Heart left ventricle (tissue), 16 donors: ENCODE measurements around the gene ZNF839. TPM values are rescaled to one million over a fixed set of nuclear protein-coding genes. Genes with fewer than 3 reads are reported as not detected.
A peak's percentile ranks its signal among the peaks of the same experiment; 100 is the strongest.

ENCODE experiments used
- ATAC-seq, 4 donors: fragments of 200-7000 bp; cut with Tn5 transposase; one replicate each; pipeline ENCODE4 v1.9.1; 2020 to 2022; ENCODE audit warnings: moderate library complexity in 4 of 4, mild to moderate bottlenecking in 3 of 4, moderate number of reproducible peaks in 1 of 4
- DNase-seq, 5 donors: peaks; one replicate each; pipeline ENCODE4 v3.0.0-alpha.2; 2020
- H3K27ac ChIP-seq, 12 donors: fragments of 200-600 bp; sonication (generic) in 4 of 12; one replicate each; pipeline versions ENCODE4 v1.5.0 to v1.8.0; 2016 to 2022; ENCODE audit warnings: mild to moderate bottlenecking in 2 of 12
- H3K27me3 ChIP-seq, 9 donors: fragments of 200-600 bp; sonication (generic) in 2 of 9; one replicate each; pipeline versions ENCODE4 v1.5.1 to v1.8.0; 2016 to 2022; ENCODE audit warnings: mild to moderate bottlenecking in 3 of 9
- H3K36me3 ChIP-seq, 9 donors: fragments of 200-600 bp; sonication (generic) in 2 of 9; one replicate each; pipeline versions ENCODE4 v1.5.0 to v1.8.0; 2018 to 2022; ENCODE audit warnings: mild to moderate bottlenecking in 2 of 9
- H3K4me1 ChIP-seq, 12 donors: fragments of 200-600 bp; sonication (generic) in 4 of 12; one replicate each; pipeline versions ENCODE4 v1.5.0 to v1.8.0; 2016 to 2022; ENCODE audit warnings: mild to moderate bottlenecking in 3 of 12
- H3K4me3 ChIP-seq, 12 donors: fragments of 200-600 bp; sonication (generic) in 4 of 12; one replicate each; pipeline versions ENCODE4 v1.5.0 to v1.8.0; 2017 to 2022; ENCODE audit warnings: mild to moderate bottlenecking in 9 of 12, moderate library complexity in 4 of 12
- H3K9me3 ChIP-seq, 12 donors: fragments of 200-600 bp; sonication (generic) in 4 of 12; one replicate each; pipeline versions ENCODE4 v1.5.0 to v1.8.0; 2016 to 2022; ENCODE audit warnings: mild to moderate bottlenecking in 1 of 12
- CTCF ChIP-seq, 12 donors: fragments of 200-600 bp; sonication (generic) in 4 of 12; IDR thresholded peaks; one replicate each; pipeline versions ENCODE4 v1.5.0 to v1.8.0; 2018 to 2022; ENCODE audit warnings: antibody characterized with exemption in 12 of 12, mild to moderate bottlenecking in 5 of 12
- POLR2A ChIP-seq, 2 donors: fragments of 450-650 bp; IDR thresholded peaks; one replicate each; pipeline ENCODE4 v1.6.1; 2017; ENCODE audit warnings: antibody characterized with exemption in 2 of 2, mild to moderate bottlenecking in 2 of 2, moderate library complexity in 2 of 2
- WGBS, 4 donors: extraction: QIAGEN DNeasy Blood & Tissue Kit in 2 of 4; methylation state at CpG; one replicate each; pipeline versions ENCODE4 v1.1.5 to v1.1.7; 2013 to 2018; 5-methylcytosine and 5-hydroxymethylcytosine counted together
- intact Hi-C, 10 donors: fragments of 100-400 bp; cut with DNase I; formaldehyde crosslinking; loops; one replicate each; pipeline versions ENCODE4 v1.11.1 to v1.14.2; 2022
- polyA plus RNA-seq, 2 donors: library from polyadenylated mRNA; stranded (reverse); fragments of 200-250 nt; gene quantifications; one replicate each; pipeline ENCODE4 v1.2.3, GENCODE V29; 2013
- total RNA-seq, 9 donors: library from RNA; depleted of rRNA in 2 of 9; stranded (reverse); fragments of >200 nt in 2 of 9; fragmentation: NEBNext Ultra II Directional in 3 of 9; extraction: Animal tissue kit (Norgen Biotek cat#: 25700) in 3 of 9; gene quantifications; one replicate each; pipeline versions ENCODE4 v1.1.0 to v1.2.4, GENCODE V29; 2016 to 2023
- donor health status: ischemic (EF 13 %, LVEDD 7.1; RV severe dilation, severe dysfunction).
- donor health status: healthy with polysubstance abuse.
- donor health status: DM: no; HTN: yes; CAD: no.
- donor health status: DM: no; HTN: no; CAD: no.
- donor health status: ischemic (EF 25% LVEDD 6.9; RV normal size, moderate dysfunction).
- donor health status: ischemic (EF 25% LVEDD 5.7; RV mildly dilated, moderate dysfunction).
- donor health status: healthy.
- donor health status: DM: yes; HTN: yes; CAD: no.
- donor health status: ischemic (EF 35%, LVEDD 5.7; RV mildly dilated, moderate dysfunction).
- donor health status: nonischemic (EF 11% LVEDD 7.7; RV severe dilation, severe dysfunction).
- donor health status: DM: yes; HTN: yes; CAD: no.
- donor health status: PGD.
- donor health status: ischemic (EF 29% LVEDD 5.4; RV normal size, mild dysfunction).
- donor health status: nonischemic (EF 23%, LVEDD 6.1; RV moderate dilation, normal function).

Gene ZNF839
- total and polyA plus RNA-seq, 11 donors = 4.3 to 12.3 (median 8.7) TPM

DNA sequence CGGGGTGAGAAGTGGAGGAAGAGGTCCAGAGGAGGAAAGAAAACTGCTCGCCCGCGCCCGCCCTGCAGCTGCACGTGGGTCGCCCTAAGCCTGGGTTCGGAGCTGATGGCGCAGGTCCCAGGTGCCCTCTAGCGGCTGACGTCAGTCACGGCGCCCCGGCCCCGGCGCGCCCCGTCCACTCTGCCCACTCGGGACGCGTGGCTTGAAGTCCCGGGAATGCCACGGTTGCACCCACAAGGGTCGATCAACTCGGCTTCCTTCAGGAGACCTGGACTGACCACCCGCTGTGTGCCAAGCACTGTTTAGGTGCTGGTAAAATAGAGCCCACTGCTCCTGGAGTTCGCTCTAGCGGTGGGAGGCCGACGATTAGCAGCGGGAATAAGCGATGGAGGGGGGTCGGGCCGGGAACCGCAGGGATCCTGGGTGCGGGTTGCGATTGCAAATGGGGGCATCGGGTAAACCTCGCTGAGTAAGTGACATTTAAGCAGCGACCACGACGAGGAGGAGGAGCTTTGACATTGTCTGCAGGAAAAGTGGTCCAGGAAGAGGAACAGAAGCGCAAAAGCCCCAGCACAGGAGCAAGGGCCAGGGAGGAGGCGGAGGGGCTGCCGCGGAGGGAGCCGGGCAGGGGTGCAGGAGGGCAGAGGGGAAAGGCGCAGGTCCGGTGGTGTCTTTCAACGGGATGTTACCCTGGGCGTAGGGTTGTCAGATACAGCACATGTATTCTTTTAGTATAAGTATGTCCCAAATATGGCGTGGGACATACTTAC, 5.1 kb upstream of the ZNF839 start:
- DNase-seq (peak; percentile 87 to 93 (median 90)), ATAC-seq (peak; percentile 41 to 75 (median 66))
- Histone ChIP-seq H3K27me3 (no peaks in the 10 kb centered on the region), H3K9me3 (no peaks in the 10 kb centered on the region), H3K4me1 (peaks cover 0 to 45% (median 22%) of the 10 kb centered on the region in 12 donors), H3K27ac (peak overlapping the region in 8 of 12 donors; percentile 2 to 54 (median 30)), H3K36me3 (no peaks in the 10 kb centered on the region), H3K4me3 (peak overlapping the region; percentile 37 to 66 (median 52))
- 7 to 9% (median 7%) methylated on average over 52 of the region's 52 CpGs for WGBS, 4 donors
- intact Hi-C loops = loop anchor here in 9 of 10 donors (1.0 to 10.0 kb wide), 18 partner anchors 48 to 610 kb away; partner anchors contain the start of genes DYNC1H1 (in 5 of the 9), CINP (in 2 of the 9), HSP90AA1 (in 2 of the 9) and TECPR2 (in 2 of the 9)
- TF ChIP-seq POLR2A (IDR thresholded peaks at IDR 0.05) (no peak), CTCF (IDR thresholded peaks at IDR 0.05) (peak; percentile 92 to 99 (median 98))

GRCh38 chr14:102315121-102315520, 4.4 kb upstream of the ZNF839 start:
- no peaks in the 10 kb centered on the region for H3K36me3 ChIP-seq
- H3K9me3 ChIP-seq = no peaks in the 10 kb centered on the region
- DNase-seq = no peak
- intact Hi-C loops = loop anchor here in 8 of 10 donors (2.0 to 10.0 kb wide), 14 partner anchors 47 to 610 kb away; partner anchors contain the start of genes DYNC1H1 (in 5 of the 8), CINP (in 2 of the 8), HSP90AA1 (in 2 of the 8) and TECPR2 (in 2 of the 8)
- H3K27me3 ChIP-seq = no peaks in the 10 kb centered on the region
- ATAC-seq = no peak
- H3K27ac ChIP-seq = no peak overlapping the region
- 90 to 96% (median 92%) methylated on average over 6 of the region's 6 CpGs for WGBS, 4 donors
- H3K4me1 ChIP-seq = peaks cover 0 to 46% (median 23%) of the 10 kb centered on the region in 12 donors
- TF ChIP-seq POLR2A (IDR thresholded peaks at IDR 0.05) = no peak
- TF ChIP-seq CTCF (IDR thresholded peaks at IDR 0.05) = no peak
- H3K4me3 ChIP-seq = no peak overlapping the region

- no peaks in the 10 kb centered on the region for H3K36me3 ChIP-seq
- H3K9me3 ChIP-seq = no peaks in the 10 kb centered on the region
- no peak for TF ChIP-seq POLR2A (IDR thresholded peaks at IDR 0.05)
- no peak for TF ChIP-seq CTCF (IDR thresholded peaks at IDR 0.05)
- peak overlapping the region; percentile 27 to 74 (median 56) for H3K4me3 ChIP-seq
- H3K4me1 ChIP-seq = peaks cover 0 to 56% (median 31%) of the 10 kb centered on the region in 12 donors
- no peaks in the 10 kb centered on the region for H3K27me3 ChIP-seq
- DNase-seq (peak in 4 of 5 donors; percentile 31 to 64 (median 52)), ATAC-seq (no peak)
- intact Hi-C loops = loop anchor here in 8 of 10 donors (5.0 to 10.0 kb wide), 12 partner anchors 46 to 612 kb away; partner anchors contain the start of genes DYNC1H1 (in 5 of the 8), CINP (in 2 of the 8), HSP90AA1 (in 2 of the 8) and TECPR2 (in 2 of the 8)
- peak overlapping the region; percentile 15 to 97 (median 93) for H3K27ac ChIP-seq
- WGBS, 4 donors = 1 to 4% (median 2%) methylated on average over 10 of the region's 10 CpGs
Observed at GRCh38 chr14:102316338-102316742, 3.2 kb upstream of the ZNF839 start.
